Bronchial epithelial cell (primary cell): Measurements from ENCODE around the gene FASTK. TPM values are rescaled to one million over a fixed set of nuclear protein-coding genes. Genes with fewer than 3 reads are reported as not detected.

Experiments used
- DNase-seq: peaks from one replicate; pipeline ENCODE4 v3.0.0-alpha.2; 2010; ENCODE audit warnings: low read depth
- FAIRE-seq: peaks from 2 replicates; lab custom pipeline; 2011; peaks lifted over from hg19 to GRCh38; lab: Jason Lieb, UNC
- H3K27me3 ChIP-seq: 2 replicates; pipeline ENCODE4 v1.5.1; 2011; ENCODE audit warnings: low read length; ENCODE audit not compliant: control insufficient read depth, insufficient read depth
- H3K36me3 ChIP-seq: 2 replicates; pipeline ENCODE4 v1.5.1; 2011; ENCODE audit warnings: low read length; ENCODE audit not compliant: control insufficient read depth, insufficient read depth
- H3K4me3 ChIP-seq: 2 replicates; pipeline ENCODE4 v1.5.1; 2011; ENCODE audit warnings: mild to moderate bottlenecking, low read depth, low read length, control low read depth
- CTCF ChIP-seq: IDR thresholded peaks from 2 replicates; pipeline ENCODE4 v1.5.1; 2011; ENCODE audit warnings: mild to moderate bottlenecking, moderate library complexity, low read length, control low read depth, inconsistent platforms; ENCODE audit not compliant: insufficient read depth, severe bottlenecking
- total RNA-seq: library from RNA; depleted of rRNA; stranded (reverse); fragments of >200 nt; gene quantifications from 2 replicates; pipeline ENCODE4 v1.2.1, GENCODE V29; 2014

Gene FASTK
- total RNA-seq, 1 donor from 2014 or later = 51.6 TPM

- no peak for TF ChIP-seq CTCF
- DNase-seq (no peak), FAIRE-seq (no peak)
- Histone ChIP-seq H3K4me3 (peak overlapping the region; percentile 74), H3K27me3 (no peaks in the 10 kb centered on the region), H3K36me3 (peaks cover 1% of the 10 kb centered on the region)
Observed at GRCh38 chr7:151088019-151088855, 7.6 kb upstream of the FASTK start.

GRCh38 chr7:151087245-151088018 lies 6.8 kb upstream of the FASTK start:
- FAIRE-seq (no peak), DNase-seq (no peak)

GRCh38 chr7:151086802-151087244 lies 6.2 kb upstream of the FASTK start:
- Histone ChIP-seq H3K4me3 (peak overlapping the region; percentile 74), H3K36me3 (no peaks in the 10 kb centered on the region), H3K27me3 (no peaks in the 10 kb centered on the region)
- DNase-seq = no peak
- no peak for FAIRE-seq
- TF ChIP-seq CTCF = no peak

More at GRCh38 chr7:151087245-151088018, 6.8 kb upstream of the FASTK start:
- Histone ChIP-seq H3K36me3 (peaks cover 1% of the 10 kb centered on the region), H3K27me3 (no peaks in the 10 kb centered on the region), H3K4me3 (peak overlapping the region; percentile 74)
- peak; percentile 57 for TF ChIP-seq CTCF

- no peak for TF ChIP-seq CTCF
- Histone ChIP-seq H3K4me3 (peak within 1 kb of the TSS; percentile 74), H3K27me3 (no peaks in the 10 kb centered on the region), H3K36me3 (peaks cover 2% of the 10 kb centered on the region)
- FAIRE-seq = no peak
- DNase-seq = peak; percentile 34
Observed at GRCh38 chr7:151085691-151086620, 5.3 kb upstream of the FASTK start, which contains the start of gene AGAP3. AGAP3 (plus strand) TSS chr7:151086475; CDS start chr7:151086742, 267 bp downstream.

GRCh38 chr7:151085329-151085690 lies 4.7 kb upstream of the FASTK start:
- DNase-seq (no peak), FAIRE-seq (no peak)
- Histone ChIP-seq H3K36me3 (peaks cover 2% of the 10 kb centered on the region), H3K27me3 (no peaks in the 10 kb centered on the region), H3K4me3 (no peak overlapping the region)
- no peak for TF ChIP-seq CTCF
